WTC11 (cell line): Measurements from ENCODE around the gene PPM1N.

Experiments
- ATF2 ChIP-seq: sonication (generic); formaldehyde crosslinking; IDR thresholded peaks from 2 replicates; pipeline ENCODE4 v1.8.1; 2022; ENCODE audit warnings: low read depth, missing genetic modification reagents, borderline replicate concordance
- CTCF ChIP-seq: fragments of 200-600 bp; IDR thresholded peaks from 2 replicates; pipeline ENCODE4 v1.8.0; 2022; ENCODE audit warnings: antibody characterized with exemption
- FOXJ3 ChIP-seq: sonication (generic); formaldehyde crosslinking; IDR thresholded peaks from 2 replicates; pipeline ENCODE4 v1.9.0; 2021; ENCODE audit warnings: missing genetic modification reagents, mild to moderate bottlenecking, borderline replicate concordance
- FOXP1 ChIP-seq: sonication (generic); formaldehyde crosslinking; IDR thresholded peaks from 2 replicates; pipeline ENCODE4 v1.8.0; 2022; ENCODE audit warnings: missing genetic modification reagents, mild to moderate bottlenecking, moderate library complexity, borderline replicate concordance
- JUN ChIP-seq: sonication (generic); formaldehyde crosslinking; IDR thresholded peaks from 2 replicates; pipeline ENCODE4 v1.8.0; 2023; ENCODE audit warnings: mild to moderate bottlenecking, missing genetic modification reagents
- MAX ChIP-seq: sonication (generic); formaldehyde crosslinking; IDR thresholded peaks from 2 replicates; pipeline ENCODE4 v1.8.0; 2022; ENCODE audit warnings: mild to moderate bottlenecking, missing genetic modification reagents
- NR1H2 ChIP-seq: sonication (generic); formaldehyde crosslinking; IDR thresholded peaks from 2 replicates; pipeline ENCODE4 v1.9.0; 2021; ENCODE audit warnings: mild to moderate bottlenecking, moderate library complexity, missing genetic modification reagents
- ZNF138 ChIP-seq: sonication (generic); formaldehyde crosslinking; conservative IDR thresholded peaks from 2 replicates; pipeline ENCODE4 v1.8.1; 2022; ENCODE audit warnings: mild to moderate bottlenecking, moderate library complexity, missing genetic modification reagents
- ZNF396 ChIP-seq: fragments of 250-450 bp; sonication (Bioruptor Pico); IDR thresholded peaks from 2 replicates; pipeline ENCODE4 v1.8.0; 2021; ENCODE audit warnings: mild to moderate bottlenecking, moderate library complexity, borderline replicate concordance
- ZSCAN18 ChIP-seq: fragments of 250-450 bp; sonication (Bioruptor Pico); IDR thresholded peaks from 2 replicates; pipeline ENCODE4 v2.1.2; 2022; ENCODE audit warnings: mild to moderate bottlenecking, moderate library complexity

- TF ChIP-seq CTCF (no peak), FOXP1 (no peak), ATF2 (CRISPR knock-in tag) (no peak), ZNF138 (CRISPR knock-in tag) (no peak), ZSCAN18 (CRISPR knock-in tag) (no peak), FOXJ3 (CRISPR knock-in tag) (no peak), JUN (no peak), ZNF396 (CRISPR knock-in tag) (no peak), NR1H2 (CRISPR knock-in tag) (no peak), MAX (no peak)
Observed at GRCh38 chr19:45471111-45471930, 26.9 kb upstream of the PPM1N start.
